Measurements from ENCODE around the gene PRKN.

The PRKN gene

GRCh38 chr6:161673026-161673425 lies 1054.5 kb downstream of the PRKN start:
- Histone ChIP-seq H3K4me3 (ENCODE audit: extremely low read depth, insufficient read depth, low read length, poor library complexity, severe bottlenecking) (no peak overlapping the region), H3K36me3 (ENCODE audit: control insufficient read depth, insufficient read depth, low read length) (no peaks in the 10 kb centered on the region), H3K27ac (ENCODE audit: low read depth, low read length, severe bottlenecking) (no peak overlapping the region), H3K9me3 (ENCODE audit: control insufficient read depth, low read length) (no peaks in the 10 kb centered on the region), H3K4me1 (ENCODE audit: control insufficient read depth, insufficient read depth, low read length, poor library complexity, severe bottlenecking) (no peaks in the 10 kb centered on the region)
- 100% methylated on average over 2 of the region's 6 CpGs for WGBS, 2 experiments (ENCODE audit: insufficient coverage in 2 of 2)

GRCh38 chr6:161671117-161671516 lies 1056.4 kb downstream of the PRKN start:
- no peaks in the 10 kb centered on the region for H3K36me3 ChIP-seq (ENCODE audit: control insufficient read depth, insufficient read depth, low read length)
- no peak overlapping the region for H3K27ac ChIP-seq (ENCODE audit: low read depth, low read length, severe bottlenecking)
- 93 to 95% methylated on average over 4 to 5 of the region's 9 CpGs for WGBS, 2 experiments (ENCODE audit: insufficient coverage in 2 of 2)

GRCh38 chr6:161668665-161669064 lies 1058.9 kb downstream of the PRKN start:
- H3K4me3 ChIP-seq (ENCODE audit: extremely low read depth, insufficient read depth, low read length, poor library complexity, severe bottlenecking) = no peak overlapping the region
- H3K9me3 ChIP-seq (ENCODE audit: control insufficient read depth, low read length) = no peaks in the 10 kb centered on the region
- no peaks in the 10 kb centered on the region for H3K4me1 ChIP-seq (ENCODE audit: control insufficient read depth, insufficient read depth, low read length, poor library complexity, severe bottlenecking)
- H3K27ac ChIP-seq (ENCODE audit: low read depth, low read length, severe bottlenecking) = no peak overlapping the region
- H3K36me3 ChIP-seq (ENCODE audit: control insufficient read depth, insufficient read depth, low read length) = no peaks in the 10 kb centered on the region
- WGBS, 2 experiments (ENCODE audit: insufficient coverage in 2 of 2) = no CpG with 5 or more reads among the region's 2 CpGs

More at GRCh38 chr6:161671117-161671516, 1056.4 kb downstream of the PRKN start:
- no peaks in the 10 kb centered on the region for H3K9me3 ChIP-seq (ENCODE audit: control insufficient read depth, low read length)
- H3K4me1 ChIP-seq (ENCODE audit: control insufficient read depth, insufficient read depth, low read length, poor library complexity, severe bottlenecking) = no peaks in the 10 kb centered on the region
- H3K4me3 ChIP-seq (ENCODE audit: extremely low read depth, insufficient read depth, low read length, poor library complexity, severe bottlenecking) = no peak overlapping the region

DNA sequence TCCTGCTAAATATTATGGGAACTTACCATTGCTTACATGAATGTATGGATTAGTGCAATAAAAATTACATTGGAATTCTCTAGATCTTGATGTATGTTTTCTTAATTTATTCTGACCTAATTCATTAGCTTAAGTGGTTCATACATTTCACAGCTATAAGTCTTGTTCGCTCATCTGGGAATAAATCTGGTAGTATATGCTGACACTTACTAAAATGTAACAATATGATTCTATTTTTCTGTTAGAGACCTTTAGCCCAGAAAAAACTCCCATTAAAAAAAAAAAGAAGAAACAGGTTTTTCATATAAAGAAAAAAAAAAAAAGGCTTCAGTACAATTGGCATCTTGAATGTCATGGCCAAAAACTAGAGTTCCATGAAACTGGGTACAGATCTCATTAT lies 1059.6 kb downstream of the PRKN start:
- WGBS, 2 experiments (ENCODE audit: insufficient coverage in 2 of 2) = no CpG with 5 or more reads among the region's 1 CpG

GRCh38 chr6:161663682-161664081 lies 1063.9 kb downstream of the PRKN start:
- Histone ChIP-seq H3K36me3 (ENCODE audit: control insufficient read depth, insufficient read depth, low read length) (no peaks in the 10 kb centered on the region), H3K9me3 (ENCODE audit: control insufficient read depth, low read length) (peaks cover 4% of the 10 kb centered on the region), H3K27ac (ENCODE audit: low read depth, low read length, severe bottlenecking) (no peak overlapping the region), H3K4me3 (ENCODE audit: extremely low read depth, insufficient read depth, low read length, poor library complexity, severe bottlenecking) (no peak overlapping the region), H3K4me1 (ENCODE audit: control insufficient read depth, insufficient read depth, low read length, poor library complexity, severe bottlenecking) (no peaks in the 10 kb centered on the region)
- WGBS, 2 experiments (ENCODE audit: insufficient coverage in 2 of 2) = 93% methylated on average over 6 of the region's 8 CpGs

More for the DNA sequence above, 1059.6 kb downstream of the PRKN start:
- Histone ChIP-seq H3K9me3 (ENCODE audit: control insufficient read depth, low read length) (no peaks in the 10 kb centered on the region), H3K4me3 (ENCODE audit: extremely low read depth, insufficient read depth, low read length, poor library complexity, severe bottlenecking) (no peak overlapping the region), H3K36me3 (ENCODE audit: control insufficient read depth, insufficient read depth, low read length) (no peaks in the 10 kb centered on the region), H3K4me1 (ENCODE audit: control insufficient read depth, insufficient read depth, low read length, poor library complexity, severe bottlenecking) (no peaks in the 10 kb centered on the region), H3K27ac (ENCODE audit: low read depth, low read length, severe bottlenecking) (no peak overlapping the region)

GRCh38 chr6:161660666-161661571 lies 1066.6 kb downstream of the PRKN start:
- H3K27ac ChIP-seq (ENCODE audit: low read depth, low read length, severe bottlenecking) = no peak overlapping the region
- H3K36me3 ChIP-seq (ENCODE audit: control insufficient read depth, insufficient read depth, low read length) = no peaks in the 10 kb centered on the region
- peaks cover 4% of the 10 kb centered on the region for H3K9me3 ChIP-seq (ENCODE audit: control insufficient read depth, low read length)
- no peaks in the 10 kb centered on the region for H3K4me1 ChIP-seq (ENCODE audit: control insufficient read depth, insufficient read depth, low read length, poor library complexity, severe bottlenecking)
- no peak overlapping the region for H3K4me3 ChIP-seq (ENCODE audit: extremely low read depth, insufficient read depth, low read length, poor library complexity, severe bottlenecking)
- 88 to 89% methylated on average over 10 of the region's 10 CpGs for WGBS, 2 experiments (ENCODE audit: insufficient coverage in 2 of 2)

DNA sequence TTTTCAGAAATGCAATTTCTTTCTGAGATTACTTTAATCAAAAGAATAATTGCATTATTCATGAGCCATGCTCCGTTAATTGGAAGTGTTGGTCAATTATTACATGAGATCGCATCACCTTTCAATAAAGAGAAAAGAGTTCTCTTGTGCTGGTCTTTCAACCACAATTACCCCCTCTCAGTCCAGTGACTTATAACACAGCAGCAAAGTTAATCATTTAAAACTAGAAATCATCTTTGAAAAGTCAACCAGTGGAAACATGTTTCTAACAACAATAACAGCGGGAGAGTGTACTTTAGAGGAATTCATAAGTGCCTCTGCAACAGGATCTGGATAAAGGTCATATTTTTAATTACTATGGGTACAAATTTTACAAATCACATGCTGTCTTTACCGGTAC lies 1069.4 kb downstream of the PRKN start:
- Histone ChIP-seq H3K36me3 (ENCODE audit: control insufficient read depth, insufficient read depth, low read length) (no peaks in the 10 kb centered on the region), H3K27ac (ENCODE audit: low read depth, low read length, severe bottlenecking) (no peak overlapping the region), H3K4me1 (ENCODE audit: control insufficient read depth, insufficient read depth, low read length, poor library complexity, severe bottlenecking) (no peaks in the 10 kb centered on the region), H3K9me3 (ENCODE audit: control insufficient read depth, low read length) (peaks cover 4% of the 10 kb centered on the region), H3K4me3 (ENCODE audit: extremely low read depth, insufficient read depth, low read length, poor library complexity, severe bottlenecking) (no peak overlapping the region)
- WGBS, 2 experiments (ENCODE audit: insufficient coverage in 2 of 2) = 100% methylated on average over 1 of the region's 4 CpGs

DNA sequence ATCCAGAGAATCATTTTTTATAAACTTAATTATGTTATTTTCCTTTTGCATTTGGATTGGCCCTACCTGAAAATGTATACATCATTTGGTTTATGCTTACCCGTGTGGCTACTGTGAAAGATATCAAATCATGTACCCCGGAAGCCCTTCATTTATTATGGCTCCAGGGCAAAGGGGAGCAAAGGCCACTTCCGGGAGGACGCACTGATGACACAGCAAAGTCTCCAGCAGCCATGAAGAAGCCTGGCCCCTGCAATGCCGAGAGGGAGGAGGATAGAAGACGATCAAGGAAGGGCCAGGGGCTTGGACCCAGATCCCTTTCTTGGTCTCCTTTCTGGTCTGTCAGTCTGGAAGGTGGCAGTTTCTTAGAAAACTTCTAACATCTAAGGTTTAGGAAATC lies 1073.4 kb downstream of the PRKN start:
- 81% methylated on average over 5 to 6 of the region's 6 CpGs for WGBS, 2 experiments (ENCODE audit: insufficient coverage in 2 of 2)
- Histone ChIP-seq H3K27ac (ENCODE audit: low read depth, low read length, severe bottlenecking) (no peak overlapping the region), H3K36me3 (ENCODE audit: control insufficient read depth, insufficient read depth, low read length) (no peaks in the 10 kb centered on the region), H3K4me1 (ENCODE audit: control insufficient read depth, insufficient read depth, low read length, poor library complexity, severe bottlenecking) (no peaks in the 10 kb centered on the region), H3K9me3 (ENCODE audit: control insufficient read depth, low read length) (no peaks in the 10 kb centered on the region), H3K4me3 (ENCODE audit: extremely low read depth, insufficient read depth, low read length, poor library complexity, severe bottlenecking) (no peak overlapping the region)

DNA sequence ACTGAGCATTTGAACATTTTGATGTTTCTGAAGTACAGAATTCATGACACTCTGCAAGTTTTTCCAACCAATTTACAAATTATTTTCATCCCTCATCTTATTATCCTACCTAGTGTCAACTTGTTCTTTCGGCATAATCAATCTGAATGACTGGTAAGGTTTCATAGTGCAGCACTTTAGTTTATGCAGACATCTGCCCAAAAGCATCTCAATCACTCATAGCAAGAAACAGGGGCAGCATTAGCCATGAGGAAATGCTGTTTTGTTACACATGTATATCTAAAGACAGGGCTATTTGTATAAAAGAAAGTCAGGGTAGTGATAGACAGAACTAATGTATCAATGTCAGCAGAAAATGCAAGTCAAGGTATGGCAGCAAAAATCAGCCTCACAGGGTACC lies 1075.6 kb downstream of the PRKN start:
- Histone ChIP-seq H3K4me3 (ENCODE audit: extremely low read depth, insufficient read depth, low read length, poor library complexity, severe bottlenecking) (no peak overlapping the region), H3K36me3 (ENCODE audit: control insufficient read depth, insufficient read depth, low read length) (no peaks in the 10 kb centered on the region), H3K4me1 (ENCODE audit: control insufficient read depth, insufficient read depth, low read length, poor library complexity, severe bottlenecking) (no peaks in the 10 kb centered on the region), H3K27ac (ENCODE audit: low read depth, low read length, severe bottlenecking) (no peak overlapping the region), H3K9me3 (ENCODE audit: control insufficient read depth, low read length) (no peaks in the 10 kb centered on the region)
- 100% methylated on average over 1 of the region's 1 CpG; no CpG with 5 or more reads in 1 of the 2 experiments for WGBS, 2 experiments (ENCODE audit: insufficient coverage in 2 of 2)

GRCh38 chr6:161649841-161650240 lies 1077.7 kb downstream of the PRKN start:
- no peak overlapping the region for H3K4me3 ChIP-seq (ENCODE audit: extremely low read depth, insufficient read depth, low read length, poor library complexity, severe bottlenecking)
- WGBS, 2 experiments (ENCODE audit: insufficient coverage in 2 of 2) = 78 to 82% methylated on average over 3 to 4 of the region's 4 CpGs
- no peaks in the 10 kb centered on the region for H3K9me3 ChIP-seq (ENCODE audit: control insufficient read depth, low read length)
- H3K36me3 ChIP-seq (ENCODE audit: control insufficient read depth, insufficient read depth, low read length) = no peaks in the 10 kb centered on the region
- no peaks in the 10 kb centered on the region for H3K4me1 ChIP-seq (ENCODE audit: control insufficient read depth, insufficient read depth, low read length, poor library complexity, severe bottlenecking)
- no peak overlapping the region for H3K27ac ChIP-seq (ENCODE audit: low read depth, low read length, severe bottlenecking)

GRCh38 chr6:161649068-161649467 lies 1078.5 kb downstream of the PRKN start:
- Histone ChIP-seq H3K27ac (ENCODE audit: low read depth, low read length, severe bottlenecking) (no peak overlapping the region), H3K36me3 (ENCODE audit: control insufficient read depth, insufficient read depth, low read length) (no peaks in the 10 kb centered on the region), H3K4me1 (ENCODE audit: control insufficient read depth, insufficient read depth, low read length, poor library complexity, severe bottlenecking) (no peaks in the 10 kb centered on the region), H3K9me3 (ENCODE audit: control insufficient read depth, low read length) (no peaks in the 10 kb centered on the region), H3K4me3 (ENCODE audit: extremely low read depth, insufficient read depth, low read length, poor library complexity, severe bottlenecking) (no peak overlapping the region)
- no CpG with 5 or more reads among the region's 2 CpGs for WGBS, 2 experiments (ENCODE audit: insufficient coverage in 2 of 2)
